Measurements from ENCODE around the gene GZF1.
A peak's percentile ranks its signal among the peaks of the same experiment; 100 is the strongest.

GZF1 gene

GRCh38 chr20:23407781-23408464 lies 45.9 kb downstream of the GZF1 start:
- no peak for DNase-seq (ENCODE audit: low read depth in 2 of 2)

GRCh38 chr20:23408957-23409356 lies 47.0 kb downstream of the GZF1 start:
- no peak for DNase-seq (ENCODE audit: low read depth in 2 of 2)

- DNase-seq (ENCODE audit: low read depth in 2 of 2) = no peak
Observed at GRCh38 chr20:23409800-23410199, 47.8 kb downstream of the GZF1 start.

GRCh38 chr20:23410916-23411695 lies 49.1 kb downstream of the GZF1 start:
- no peak for DNase-seq (ENCODE audit: low read depth in 2 of 2)

GRCh38 chr20:23412026-23412425 lies 50.0 kb downstream of the GZF1 start:
- DNase-seq (ENCODE audit: low read depth in 2 of 2) = no peak

GRCh38 chr20:23413862-23414422 lies 52.0 kb downstream of the GZF1 start:
- DNase-seq (ENCODE audit: low read depth in 2 of 2) = no peak

- no peak for DNase-seq (ENCODE audit: low read depth in 2 of 2)
Observed at GRCh38 chr20:23414526-23415188, 52.7 kb downstream of the GZF1 start.

GRCh38 chr20:23415555-23415954 lies 53.6 kb downstream of the GZF1 start:
- DNase-seq (ENCODE audit: low read depth in 2 of 2) = no peak

- no peak for DNase-seq (ENCODE audit: low read depth in 2 of 2)
Observed at GRCh38 chr20:23415959-23416583, 54.1 kb downstream of the GZF1 start.

GRCh38 chr20:23417861-23418260 lies 55.9 kb downstream of the GZF1 start:
- no peak for DNase-seq (ENCODE audit: low read depth in 2 of 2)

GRCh38 chr20:23419657-23419994 lies 57.6 kb downstream of the GZF1 start:
- no peak for DNase-seq (ENCODE audit: low read depth in 2 of 2)

- DNase-seq (ENCODE audit: low read depth in 2 of 2) = peak; percentile 18 to 26
Observed at GRCh38 chr20:23419995-23420901, 58.3 kb downstream of the GZF1 start.

GRCh38 chr20:23420943-23421931 lies 59.3 kb downstream of the GZF1 start, which contains the start of gene NAPB:
Gene NAPB, minus strand, starts transcription at chr20:23421488. Its CDS starts 86 bp downstream, at chr20:23421402.
- peak; percentile 82 to 87 for DNase-seq (ENCODE audit: low read depth in 2 of 2)

All from activated CD8-positive, alpha-beta memory T cell treated with anti-CD3 and anti-CD28 coated beads for 4 hours (primary cell).